SK-N-SH treated with all-trans-retinoic acid at 6 μM for 48 hours (cell line): Measurements from ENCODE around the gene TMEM187.

Experiments used
- ATAC-seq: fragments of 200-7000 bp; cut with Tn5 transposase; 3 replicates; pipeline ENCODE4 v1.9.1; 2020; ENCODE audit warnings: mild to moderate bottlenecking, moderate library complexity
- ARNTL ChIP-seq: fragments of 450-650 bp; formaldehyde crosslinking; IDR thresholded peaks from 2 replicates; pipeline ENCODE4 v1.5.0; 2020; ENCODE audit warnings: low read depth, mild to moderate bottlenecking, moderate library complexity, borderline replicate concordance
- BACH2 ChIP-seq: fragments of 250-450 bp; sonication (Bioruptor Pico); IDR thresholded peaks from 2 replicates; pipeline ENCODE4 v1.9.0; 2021; ENCODE audit warnings: mild to moderate bottlenecking, borderline replicate concordance
- CSDC2 ChIP-seq: fragments of 250-450 bp; sonication (Bioruptor Pico); IDR thresholded peaks from 2 replicates; pipeline ENCODE4 v1.5.0; 2020; ENCODE audit warnings: mild to moderate bottlenecking, moderate library complexity
- CSRNP3 ChIP-seq: fragments of 250-450 bp; sonication (Bioruptor Pico); IDR thresholded peaks from 2 replicates; pipeline ENCODE4 v1.5.1; 2021; ENCODE audit warnings: mild to moderate bottlenecking, moderate library complexity
- ESRRG ChIP-seq: fragments of 250-450 bp; sonication (Bioruptor Pico); IDR thresholded peaks from 2 replicates; pipeline ENCODE4 v1.6.1; 2021; ENCODE audit warnings: mild to moderate bottlenecking
- GLIS3 ChIP-seq: fragments of 250-450 bp; sonication (Bioruptor Pico); IDR thresholded peaks from 2 replicates; pipeline ENCODE4 v1.5.0; 2020; ENCODE audit warnings: mild to moderate bottlenecking, moderate library complexity
- ISL1 ChIP-seq: fragments of 250-450 bp; sonication (Bioruptor Pico); IDR thresholded peaks from 2 replicates; pipeline ENCODE4 v2.1.2; 2022; ENCODE audit warnings: mild to moderate bottlenecking, moderate library complexity
- OSR1 ChIP-seq: fragments of 250-450 bp; sonication (Bioruptor Pico); IDR thresholded peaks from 2 replicates; pipeline ENCODE4 v1.8.0; 2022; ENCODE audit warnings: moderate library complexity, mild to moderate bottlenecking, inconsistent platforms
- PPARA ChIP-seq: fragments of 250-450 bp; sonication (Bioruptor Pico); IDR thresholded peaks from 2 replicates; pipeline ENCODE4 v1.5.0; 2020; ENCODE audit warnings: mild to moderate bottlenecking, borderline replicate concordance
- RARB ChIP-seq: fragments of 250-450 bp; sonication (Bioruptor Pico); IDR thresholded peaks from 2 replicates; pipeline ENCODE4 v1.8.0; 2021; ENCODE audit warnings: mild to moderate bottlenecking, moderate library complexity
- SNAI2 ChIP-seq: fragments of 250-450 bp; sonication (Bioruptor Pico); IDR thresholded peaks from 2 replicates; pipeline ENCODE4 v1.5.0; 2020; ENCODE audit warnings: mild to moderate bottlenecking, moderate library complexity
- TCF4 ChIP-seq: fragments of 250-450 bp; sonication (Bioruptor Pico); IDR thresholded peaks from 2 replicates; pipeline ENCODE4 v1.8.0; 2021; ENCODE audit warnings: mild to moderate bottlenecking, moderate library complexity, borderline replicate concordance
- ZC3H10 ChIP-seq: fragments of 250-450 bp; sonication (Bioruptor Pico); IDR thresholded peaks from 2 replicates; pipeline ENCODE4 v1.5.1; 2021; ENCODE audit warnings: mild to moderate bottlenecking, moderate library complexity
- ZFP3 ChIP-seq: fragments of 250-450 bp; sonication (Bioruptor Pico); IDR thresholded peaks from 2 replicates; pipeline ENCODE4 v1.5.0; 2020; ENCODE audit warnings: mild to moderate bottlenecking, moderate library complexity
- ZNF565 ChIP-seq: fragments of 450-650 bp; formaldehyde crosslinking; conservative IDR thresholded peaks from 2 replicates; pipeline ENCODE4 v1.5.0; 2020; ENCODE audit warnings: low read depth, mild to moderate bottlenecking, moderate library complexity
- ZNF70 ChIP-seq: fragments of 450-650 bp; formaldehyde crosslinking; IDR thresholded peaks from 2 replicates; pipeline ENCODE4 v1.5.0; 2020; ENCODE audit warnings: mild to moderate bottlenecking, moderate library complexity
- ZNF8 ChIP-seq: fragments of 450-650 bp; formaldehyde crosslinking; IDR thresholded peaks from 2 replicates; pipeline ENCODE4 v1.5.0; 2020; ENCODE audit warnings: mild to moderate bottlenecking, moderate library complexity
- TF ChIP-seq, protein P1 (sequence below): fragments of 250-450 bp; sonication (Bioruptor Pico); IDR thresholded peaks from 2 replicates; pipeline ENCODE4 v1.5.0; 2020; ENCODE audit warnings: mild to moderate bottlenecking, moderate library complexity

The TMEM187 gene

GRCh38 chrX:153964105-153964504 lies 8.4 kb upstream of the TMEM187 start (continued):
- no peak for TF ChIP-seq CSRNP3
- TF ChIP-seq ARNTL (CRISPR knock-in tag) = no peak
- TF ChIP-seq ZC3H10 (CRISPR knock-in tag) = no peak
- no peak for TF ChIP-seq ISL1

GRCh38 chrX:153965406-153965805 lies 7.1 kb upstream of the TMEM187 start:
- no peak for TF ChIP-seq TCF4 (CRISPR knock-in tag)
- no peak for TF ChIP-seq CSRNP3
- TF ChIP-seq GLIS3 (CRISPR knock-in tag) = no peak
- TF ChIP-seq BACH2 (CRISPR knock-in tag) = no peak
- TF ChIP-seq RARB = no peak
- TF ChIP-seq, protein P1, sequence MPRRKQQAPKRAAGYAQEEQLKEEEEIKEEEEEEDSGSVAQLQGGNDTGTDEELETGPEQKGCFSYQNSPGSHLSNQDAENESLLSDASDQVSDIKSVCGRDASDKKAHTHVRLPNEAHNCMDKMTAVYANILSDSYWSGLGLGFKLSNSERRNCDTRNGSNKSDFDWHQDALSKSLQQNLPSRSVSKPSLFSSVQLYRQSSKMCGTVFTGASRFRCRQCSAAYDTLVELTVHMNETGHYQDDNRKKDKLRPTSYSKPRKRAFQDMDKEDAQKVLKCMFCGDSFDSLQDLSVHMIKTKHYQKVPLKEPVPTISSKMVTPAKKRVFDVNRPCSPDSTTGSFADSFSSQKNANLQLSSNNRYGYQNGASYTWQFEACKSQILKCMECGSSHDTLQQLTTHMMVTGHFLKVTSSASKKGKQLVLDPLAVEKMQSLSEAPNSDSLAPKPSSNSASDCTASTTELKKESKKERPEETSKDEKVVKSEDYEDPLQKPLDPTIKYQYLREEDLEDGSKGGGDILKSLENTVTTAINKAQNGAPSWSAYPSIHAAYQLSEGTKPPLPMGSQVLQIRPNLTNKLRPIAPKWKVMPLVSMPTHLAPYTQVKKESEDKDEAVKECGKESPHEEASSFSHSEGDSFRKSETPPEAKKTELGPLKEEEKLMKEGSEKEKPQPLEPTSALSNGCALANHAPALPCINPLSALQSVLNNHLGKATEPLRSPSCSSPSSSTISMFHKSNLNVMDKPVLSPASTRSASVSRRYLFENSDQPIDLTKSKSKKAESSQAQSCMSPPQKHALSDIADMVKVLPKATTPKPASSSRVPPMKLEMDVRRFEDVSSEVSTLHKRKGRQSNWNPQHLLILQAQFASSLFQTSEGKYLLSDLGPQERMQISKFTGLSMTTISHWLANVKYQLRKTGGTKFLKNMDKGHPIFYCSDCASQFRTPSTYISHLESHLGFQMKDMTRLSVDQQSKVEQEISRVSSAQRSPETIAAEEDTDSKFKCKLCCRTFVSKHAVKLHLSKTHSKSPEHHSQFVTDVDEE = no peak
- no peak for TF ChIP-seq ARNTL (CRISPR knock-in tag)
- TF ChIP-seq ZC3H10 (CRISPR knock-in tag) = no peak
- TF ChIP-seq SNAI2 (CRISPR knock-in tag) = no peak
- TF ChIP-seq ESRRG = no peak
- TF ChIP-seq ZFP3 (CRISPR knock-in tag) = no peak
- no peak for TF ChIP-seq CSDC2 (CRISPR knock-in tag)
- TF ChIP-seq OSR1 (CRISPR knock-in tag) = no peak
- ATAC-seq = no peak

DNA sequence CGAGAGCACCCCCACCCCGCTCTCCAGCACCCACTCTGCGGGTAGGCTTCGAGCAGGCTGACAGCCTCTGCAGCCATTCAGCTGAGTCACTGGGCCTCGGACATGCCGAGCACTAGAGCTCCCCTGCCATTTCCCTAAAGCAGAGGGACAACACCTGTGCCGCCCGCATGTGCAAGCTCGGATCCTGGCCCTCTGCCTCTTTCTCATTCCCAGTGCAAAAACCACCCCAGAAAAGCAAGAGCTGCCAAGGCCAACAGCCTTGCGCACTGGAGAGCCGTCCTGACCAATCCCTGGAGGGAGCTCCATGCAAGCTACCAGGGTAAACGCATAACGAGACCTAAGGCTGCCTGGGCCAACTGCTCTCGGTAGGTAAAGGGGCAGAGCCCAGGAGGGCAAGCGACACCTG lies 6.3 kb upstream of the TMEM187 start:
- no peak for TF ChIP-seq RARB
- TF ChIP-seq ESRRG = no peak
- TF ChIP-seq PPARA = no peak
- TF ChIP-seq GLIS3 (CRISPR knock-in tag) = no peak
- no peak for ATAC-seq

DNA sequence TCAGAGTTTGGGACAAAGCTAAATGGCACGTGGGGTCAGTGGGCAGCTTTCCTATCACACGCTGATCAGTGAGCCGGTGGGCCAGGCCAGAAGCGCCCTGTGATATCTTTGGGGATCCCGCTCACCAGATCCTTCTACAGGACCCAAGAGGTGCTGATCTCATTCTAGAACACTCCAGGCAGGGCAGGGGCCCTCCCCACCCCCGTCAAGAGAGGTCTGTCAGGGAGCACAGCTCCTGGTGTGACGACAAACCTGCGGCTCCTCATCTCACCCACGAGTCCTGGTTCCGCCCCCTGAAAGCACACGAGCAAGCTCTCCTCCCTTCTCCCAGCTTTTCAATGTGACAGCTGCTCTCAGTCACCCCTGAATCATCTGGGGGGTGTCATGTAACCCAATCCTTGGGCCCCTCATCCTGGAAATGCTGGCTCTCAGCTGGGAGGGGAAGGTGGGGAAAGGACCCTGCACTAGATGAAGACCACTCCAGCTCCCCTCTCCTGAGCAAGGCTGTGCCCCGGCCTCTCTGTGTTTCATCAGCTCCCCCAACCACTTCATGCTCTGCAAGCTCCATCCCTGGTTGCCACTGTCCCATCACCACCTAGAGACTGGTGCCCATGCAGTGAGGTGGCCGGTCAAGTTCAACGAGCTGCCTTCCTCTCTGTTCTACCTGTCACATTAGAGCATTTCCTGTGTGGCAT lies 5.6 kb upstream of the TMEM187 start:
- no peak for ATAC-seq
- no peak for TF ChIP-seq BACH2 (CRISPR knock-in tag)
- TF ChIP-seq ZNF8 (CRISPR knock-in tag) = no peak
- TF ChIP-seq ZNF565 (CRISPR knock-in tag) = no peak
- TF ChIP-seq, protein P1 = no peak
- no peak for TF ChIP-seq OSR1 (CRISPR knock-in tag)
- no peak for TF ChIP-seq ZNF70 (CRISPR knock-in tag)
- TF ChIP-seq, all 23 proteins: peak for 0
